ENCODE data around the gene SPAG8. TPM values are rescaled to one million over a fixed set of nuclear protein-coding genes. Genes with fewer than 3 reads are reported as not detected.

The SPAG8 gene
- total and polyA plus RNA-seq, 9 of the 15 experiments (the other 6 are each of a cell fraction or from before 2014, with no cell fraction given) = 0.03 to 0.47 (median 0.21) TPM

GRCh38 chr9:35836595-35836994 lies 24.5 kb upstream of the SPAG8 start:
- H3K9me1 ChIP-seq (ENCODE audit: control insufficient read depth, insufficient read depth, low read length) = no peaks in the 10 kb centered on the region
- H3K27me3 ChIP-seq (ENCODE audit: control insufficient read depth in 2 of 2, insufficient read depth in 2 of 2, low read length in 2 of 2) = peaks cover 0 to 25% of the 10 kb centered on the region in 2 experiments; a peak in 2 of 5 replicates
- H4K20me1 ChIP-seq (replicated peaks; ENCODE audit: control insufficient read depth, insufficient read depth, low read length) = no peaks in the 10 kb centered on the region
- H3K4me2 ChIP-seq (ENCODE audit: insufficient read depth, low read length) = no peak overlapping the region
- FAIRE-seq = no peak
- ATAC-seq = no peak
- H3K36me3 ChIP-seq (ENCODE audit: control insufficient read depth, insufficient read depth, low read length) = no peaks in the 10 kb centered on the region
- H2AFZ ChIP-seq (ENCODE audit: low read depth, low read length) = no peak overlapping the region
- peaks cover 6 to 7% of the 10 kb centered on the region in 2 experiments; a peak in 3 of 5 replicates for H3K4me1 ChIP-seq (replicated peaks in 1 of 2; ENCODE audit: control insufficient read depth in 2 of 2, insufficient read depth in 2 of 2, low read length in 2 of 2)
- H3K79me2 ChIP-seq (ENCODE audit: control insufficient read depth, insufficient read depth, low read length) = no peaks in the 10 kb centered on the region
- 45% methylated on average over 5 of the region's 5 CpGs for WGBS (ENCODE audit: insufficient coverage, low coverage, missing lambda C conversion rate)
- in situ Hi-C loops (cut with MboI) (no loop called here), intact Hi-C loops (cut with micrococcal nuclease) (no loop called here)
- TF ChIP-seq ATF3 (IDR thresholded peaks at IDR 0.05) (no peak), ATF3 (CRISPR knock-in tag; conservative IDR thresholded peaks at IDR 0.05) (no peak), THAP7 (CRISPR knock-in tag; IDR thresholded peaks at IDR 0.05) (no peak), RBM17 (IDR thresholded peaks at IDR 0.05; ENCODE audit: borderline replicate concordance, low read depth, low read length) (no peak), ZNF511 (CRISPR knock-in tag; IDR thresholded peaks at IDR 0.05) (no peak), ZNF449 (CRISPR knock-in tag; IDR thresholded peaks at IDR 0.05) (no peak), WHSC1 (IDR thresholded peaks at IDR 0.05; ENCODE audit: low read length) (no peak), PHF8 (IDR thresholded peaks at IDR 0.05; ENCODE audit: borderline replicate concordance, low read length) (no peak), GTF2A2 (tag; IDR thresholded peaks at IDR 0.05) (no peak)
- H3K27ac ChIP-seq (ENCODE audit: extremely low read depth, low read depth, low read length) = no peak overlapping the region
- no peaks in the 10 kb centered on the region for H3K9me3 ChIP-seq (replicated peaks; ENCODE audit: control insufficient read depth, insufficient read depth, low read depth, low read length)
- ChIA-PET POLR2A (interaction anchor here (0.6 to 1.1 kb wide), 3 partner anchors 106 to 433 kb away, joined by 3 to 5 read pairs (median 3); no protein-coding TSS in a partner anchor), CTCF (ENCODE audit: low intra/inter-chr PET ratio) (no interaction called here)
- DNase-seq (ENCODE audit: extremely low read depth in 1 of 4, low spot score in 3 of 4) = no peak
- no peak overlapping the region for H3K4me3 ChIP-seq
- BruUV-seq (replicated peaks) = no TSS peak
- no peak overlapping the region for H3K9ac ChIP-seq (ENCODE audit: insufficient read depth in 1 of 2, low read depth in 2 of 2, low read length in 2 of 2)

Data from K562 (cell line).